ENCODE data around the gene PRM2.

PRM2 gene

DNA sequence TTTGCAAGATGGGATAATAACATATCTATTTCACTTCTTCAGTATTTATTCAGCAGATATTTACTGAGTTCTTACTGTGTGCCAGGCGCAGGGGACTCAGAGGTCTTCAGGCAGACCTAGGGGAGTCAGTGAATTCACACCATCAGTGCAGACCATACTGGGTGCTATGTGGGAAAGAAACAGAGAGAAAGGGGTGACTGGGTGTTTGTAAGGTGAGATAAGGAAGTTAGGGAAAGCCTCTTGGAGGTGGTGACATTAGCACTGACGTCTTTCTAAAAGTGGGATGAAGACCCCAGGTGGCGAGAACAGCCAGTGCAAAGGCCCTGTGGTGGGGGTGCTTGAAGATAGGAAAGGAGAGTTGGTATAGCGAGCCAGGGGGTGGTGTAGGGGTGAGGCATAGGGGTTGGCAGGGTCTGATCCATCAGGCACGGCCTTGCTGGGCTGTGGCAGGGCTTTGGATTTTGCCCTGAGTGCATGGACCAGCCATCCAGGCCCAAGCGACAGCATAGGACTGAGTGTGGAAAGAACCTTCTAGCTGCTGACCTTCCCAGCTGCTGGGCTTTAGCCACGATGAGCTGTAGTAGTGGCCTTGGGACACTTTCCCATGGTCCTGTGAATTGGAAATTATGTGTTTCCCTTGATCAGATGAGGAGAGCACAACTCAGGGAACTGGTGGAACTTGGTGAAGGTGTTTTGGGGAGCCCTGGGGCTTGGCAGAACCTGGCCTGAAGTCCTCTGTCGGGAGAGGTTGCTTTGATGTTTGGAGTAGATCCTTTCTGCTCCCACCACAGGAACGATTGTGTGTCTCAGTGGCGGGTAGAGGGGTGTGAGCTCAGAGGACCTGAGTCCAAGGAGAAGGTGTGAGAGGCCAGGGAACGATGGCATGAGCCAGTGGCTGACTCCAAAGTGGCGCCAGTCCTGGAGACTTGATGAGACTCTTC is 16.4 kb downstream of the PRM2 start:
- DNase-seq, result no peak

DNA sequence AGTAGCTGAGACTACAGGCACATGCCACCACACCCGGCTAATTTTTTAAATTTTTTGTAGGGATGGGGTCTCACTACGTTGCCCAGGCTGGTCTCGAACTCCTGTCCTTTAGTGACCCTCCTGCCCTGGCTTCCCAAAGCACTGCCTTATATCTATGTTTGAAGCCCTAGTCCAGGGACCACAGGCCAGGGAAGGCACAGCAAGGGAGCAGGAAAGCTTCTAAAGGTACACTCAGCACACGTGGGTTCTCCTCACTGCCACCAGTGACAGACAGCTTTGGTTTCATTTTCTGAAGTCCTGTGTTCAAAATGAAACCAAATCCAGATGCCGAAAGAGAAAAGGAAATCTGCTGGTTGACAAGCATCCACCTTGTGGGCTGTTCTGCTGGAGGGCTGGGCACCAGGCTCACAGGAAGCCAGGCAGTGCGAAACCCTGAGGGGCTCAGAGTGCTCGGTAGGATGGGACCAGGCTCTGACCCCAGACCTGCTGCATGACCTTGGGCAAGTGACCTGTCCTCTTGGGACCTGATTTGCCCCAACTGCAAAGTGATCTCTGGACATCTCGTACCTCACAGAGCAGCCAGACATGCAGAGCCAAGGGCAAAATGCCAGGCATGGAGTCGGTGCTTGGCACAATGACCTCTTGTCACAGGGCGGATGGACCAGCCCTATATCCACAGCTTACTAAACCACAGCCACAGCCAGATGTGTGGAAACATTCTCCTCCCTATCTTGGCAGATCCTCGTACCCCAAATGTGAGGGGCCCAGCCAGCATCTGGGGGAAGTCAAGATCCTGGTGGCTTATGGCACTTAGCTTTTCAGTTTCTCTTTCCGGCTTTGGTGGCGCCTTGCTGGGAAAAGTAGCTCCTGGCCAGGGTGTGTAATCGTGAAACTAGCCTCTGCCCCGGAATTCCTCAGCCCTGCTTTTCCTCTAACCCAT is 17.5 kb downstream of the PRM2 start:
- DNase-seq, result no peak

DNA sequence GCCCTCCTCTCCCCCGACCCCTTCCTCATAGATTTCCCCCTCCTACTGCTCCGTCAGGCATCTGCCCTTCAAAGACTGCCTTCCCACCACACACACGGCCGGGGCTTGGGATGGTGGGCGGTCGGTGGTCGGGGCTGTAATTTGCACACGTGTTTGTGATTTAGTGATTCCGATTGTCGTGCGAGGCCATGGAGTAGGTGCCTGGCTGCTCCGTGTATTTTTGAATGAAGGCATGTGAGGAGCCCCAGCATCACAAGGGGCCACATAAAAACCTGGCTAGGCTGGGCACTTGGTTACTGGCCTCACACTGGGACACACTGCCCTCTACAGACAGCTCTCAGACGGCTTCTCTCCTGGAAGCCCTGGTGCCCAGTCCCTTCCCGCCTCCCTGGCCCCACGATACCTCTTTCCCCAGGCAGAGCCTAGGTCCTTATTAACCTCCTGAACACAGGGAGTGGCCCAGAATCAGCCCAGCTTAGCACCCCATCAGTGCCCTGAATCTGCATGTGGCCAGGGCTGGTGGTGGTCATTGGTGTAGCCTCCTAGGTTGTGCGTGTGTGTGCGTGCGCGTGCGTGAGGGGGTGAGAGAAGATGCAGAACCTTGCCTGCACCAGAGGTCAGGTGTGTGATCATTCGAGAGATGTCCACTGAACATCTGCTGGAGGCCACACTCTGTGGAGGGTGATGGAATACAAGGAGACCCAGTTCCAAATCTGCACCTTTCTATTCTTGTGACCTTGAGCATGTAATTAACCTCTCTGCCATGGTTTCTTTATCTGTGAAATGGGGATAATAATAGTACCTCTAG is 18.9 kb downstream of the PRM2 start:
- DNase-seq, result peak; percentile 61 to 82 (median 74)

DNA sequence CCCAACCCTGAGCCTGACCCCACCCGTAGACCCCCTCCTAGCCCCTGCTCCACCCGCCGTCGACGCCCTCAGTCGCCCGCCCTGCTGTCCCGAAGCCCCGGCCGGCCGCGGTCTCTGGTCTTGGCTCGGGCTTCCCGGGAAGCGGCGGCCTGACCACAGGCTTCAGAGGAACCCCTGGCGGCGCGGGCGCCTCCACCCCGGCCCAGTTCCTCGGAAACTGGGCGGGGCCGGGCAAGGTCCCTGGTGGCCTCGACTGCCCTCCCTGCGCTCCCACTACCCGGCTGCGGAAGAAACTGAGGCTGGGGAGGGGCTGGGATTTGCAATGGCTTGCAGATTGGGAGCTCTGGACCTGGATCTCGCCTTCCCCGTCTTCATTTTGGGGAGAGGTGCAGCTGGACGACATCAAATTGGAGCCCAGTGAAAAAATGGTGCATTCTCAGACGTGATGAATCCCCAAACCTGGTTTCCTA is 19.6 kb downstream of the PRM2 start:
- peak; percentile 40 to 67 (median 60) for DNase-seq

DNA sequence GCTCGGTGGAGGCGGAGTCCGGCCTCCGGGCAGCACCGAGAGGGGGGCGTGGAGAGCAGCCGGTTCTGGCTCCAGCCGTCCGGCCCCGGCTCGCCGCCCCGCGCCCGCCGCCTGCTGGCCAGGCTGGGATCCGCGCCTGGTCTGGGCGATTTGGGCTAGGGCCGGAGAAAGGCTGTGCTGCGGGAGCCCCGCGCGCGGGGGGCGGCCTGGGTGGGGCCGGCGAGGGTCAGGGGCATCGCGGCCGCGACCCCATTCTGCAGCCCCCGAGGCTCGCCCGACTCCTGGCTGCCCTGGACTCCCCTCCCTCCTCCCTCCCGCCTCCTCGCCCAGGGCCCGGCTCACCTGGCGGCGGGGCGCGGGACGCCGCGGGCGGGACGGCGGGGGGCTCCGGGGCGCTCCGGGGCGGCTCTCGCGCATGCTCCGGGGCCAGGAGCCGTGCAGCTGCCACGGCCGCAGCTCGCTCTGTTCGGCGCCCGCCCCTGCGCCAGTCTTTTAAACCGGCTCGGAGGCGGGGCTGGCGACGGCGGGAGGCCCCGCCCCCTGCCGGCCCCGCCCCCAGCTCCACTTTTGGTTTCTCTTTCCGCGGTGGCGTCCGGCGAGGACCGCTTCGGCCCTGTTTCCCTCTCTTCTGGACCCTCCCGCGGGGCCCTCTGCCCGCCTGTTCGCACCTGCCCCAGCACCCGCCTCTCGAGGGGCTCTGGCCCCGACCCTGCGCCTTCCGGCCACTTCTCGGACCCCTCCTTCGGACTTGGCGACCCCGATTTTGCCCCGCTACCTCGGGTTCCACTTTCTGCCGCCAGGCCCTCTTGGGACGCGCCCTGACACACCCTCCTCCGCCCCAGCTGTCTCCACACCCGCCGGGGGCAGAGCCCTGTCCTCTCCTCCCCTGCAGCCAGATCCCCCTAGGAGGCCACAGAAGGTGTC is 20.3 kb downstream of the PRM2 start, which contains the start of gene SOCS1:
SOCS1 (minus strand) TSS at position 468 of the 924 bp plus-strand sequence. CDS start 726 bp downstream, outside the sequence.
- DNase-seq, result peak; percentile 81 to 84 (median 83)

DNA sequence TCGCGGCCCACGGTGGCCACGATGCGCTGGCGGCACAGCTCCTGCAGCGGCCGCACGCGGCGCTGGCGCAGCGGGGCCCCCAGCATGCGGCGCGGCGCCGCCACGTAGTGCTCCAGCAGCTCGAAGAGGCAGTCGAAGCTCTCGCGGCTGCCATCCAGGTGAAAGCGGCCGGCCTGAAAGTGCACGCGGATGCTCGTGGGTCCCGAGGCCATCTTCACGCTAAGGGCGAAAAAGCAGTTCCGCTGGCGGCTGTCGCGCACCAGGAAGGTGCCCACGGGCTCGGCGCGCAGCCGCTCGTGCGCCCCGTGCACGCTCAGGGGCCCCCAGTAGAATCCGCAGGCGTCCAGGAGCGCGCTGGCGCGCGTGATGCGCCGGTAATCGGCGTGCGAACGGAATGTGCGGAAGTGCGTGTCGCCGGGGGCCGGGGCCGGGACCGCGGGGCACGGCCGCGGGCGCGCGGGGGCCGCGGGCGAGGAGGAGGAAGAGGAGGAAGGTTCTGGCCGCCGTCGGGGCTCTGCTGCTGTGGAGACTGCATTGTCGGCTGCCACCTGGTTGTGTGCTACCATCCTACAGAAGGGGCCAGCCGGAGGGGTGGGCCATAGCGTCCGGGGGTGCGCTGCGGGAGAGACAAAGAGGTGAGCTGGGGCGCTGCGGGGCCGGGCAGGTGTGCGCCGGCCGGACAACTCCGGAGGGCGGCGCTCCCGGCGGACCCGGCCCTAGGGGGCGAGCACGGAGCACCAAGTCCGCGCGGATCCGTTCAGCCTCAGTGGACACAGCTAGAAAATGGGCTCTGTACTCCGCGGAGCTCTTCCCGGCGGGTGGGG is 21.2 kb downstream of the PRM2 start:
- peak; percentile 46 to 71 (median 51) for DNase-seq

DNA sequence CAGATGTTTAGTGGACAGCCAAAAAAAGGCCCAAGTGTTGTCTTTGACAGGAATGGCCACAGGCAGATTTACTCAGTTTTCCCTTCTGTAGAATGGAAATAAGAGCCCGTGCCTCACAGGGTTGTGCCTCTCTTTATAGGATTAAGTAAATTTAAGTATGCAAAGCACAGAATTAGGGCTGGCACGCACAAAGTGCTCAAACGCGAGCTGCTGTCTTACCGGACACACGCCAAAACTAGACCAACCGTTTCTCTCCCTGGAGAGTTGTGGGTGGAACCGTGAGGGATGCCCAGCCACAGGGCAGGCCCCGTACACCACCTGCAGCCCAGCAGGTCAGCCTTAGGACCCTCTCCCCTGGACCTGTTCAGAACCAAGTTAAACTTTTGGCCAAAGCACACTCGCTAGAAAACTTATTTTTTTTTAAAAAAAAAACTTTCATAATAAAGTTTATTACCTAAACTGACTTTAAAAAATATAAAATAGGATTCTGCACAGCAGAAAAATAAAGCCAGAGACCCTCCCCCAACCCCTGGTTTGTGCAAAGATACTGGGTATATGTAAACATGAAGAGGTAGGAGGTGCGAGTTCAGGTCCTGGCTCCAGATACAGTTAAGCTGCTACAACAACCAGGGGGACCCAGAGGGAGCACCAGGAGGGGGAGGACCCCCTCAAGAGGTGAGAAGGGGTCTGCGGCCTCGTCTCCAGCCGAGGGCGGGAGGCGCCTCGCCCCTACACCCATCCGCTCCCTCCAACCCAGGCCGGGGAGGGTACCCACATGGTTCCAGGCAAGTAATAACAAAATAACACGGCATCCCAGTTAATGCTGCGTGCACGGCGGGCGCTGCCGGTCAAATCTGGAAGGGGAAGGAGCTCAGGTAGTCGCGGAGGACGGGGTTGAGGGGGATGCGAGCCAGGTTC is 22.0 kb downstream of the PRM2 start:
- no peak for DNase-seq

DNA sequence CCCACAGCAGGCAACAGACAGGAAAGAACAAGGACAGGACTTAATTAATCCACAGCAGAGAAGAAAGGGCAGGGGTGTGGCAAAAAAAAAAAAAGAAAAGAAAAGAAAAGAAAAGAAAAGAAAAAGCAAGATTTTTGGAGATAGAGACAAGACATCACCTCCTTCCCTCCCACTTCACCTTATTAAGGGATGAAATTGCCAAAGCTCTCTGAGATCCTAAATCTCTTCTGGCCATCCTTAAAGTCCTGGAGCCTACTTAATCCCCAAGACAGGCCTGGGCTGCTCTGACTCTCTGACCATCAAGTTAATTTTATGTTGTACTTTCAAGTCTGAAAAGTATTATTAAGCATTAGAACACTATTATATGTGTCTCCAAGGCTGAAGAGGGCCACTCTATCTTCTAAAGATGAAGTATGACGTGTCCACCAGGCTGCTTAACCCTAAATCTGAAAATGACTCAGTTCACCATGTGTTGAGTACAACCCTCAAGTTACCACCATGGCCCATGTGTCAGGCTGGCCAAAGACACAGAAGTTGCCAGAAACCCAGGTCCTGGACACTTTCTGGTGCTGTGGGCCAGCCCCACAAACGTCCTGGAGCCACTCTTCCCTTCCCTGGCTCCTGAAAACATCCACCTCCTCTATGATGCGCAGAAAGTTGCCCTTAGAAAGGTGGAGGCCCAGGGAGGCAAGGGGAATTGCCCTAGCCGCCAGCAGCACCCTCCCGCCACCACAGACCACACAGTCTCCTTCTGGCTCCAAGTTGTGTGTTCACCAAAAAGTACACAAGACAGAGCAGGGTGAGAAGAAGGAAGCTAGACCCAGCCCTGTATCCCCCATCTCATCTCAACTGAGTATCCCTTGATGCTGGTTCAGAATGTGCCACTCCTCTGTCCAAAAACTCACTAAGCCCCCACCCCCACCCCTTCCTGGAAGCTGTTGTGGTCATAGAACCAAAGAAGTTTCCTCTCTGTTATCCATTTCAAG is 23.0 kb downstream of the PRM2 start:
- DNase-seq, result no peak

DNA sequence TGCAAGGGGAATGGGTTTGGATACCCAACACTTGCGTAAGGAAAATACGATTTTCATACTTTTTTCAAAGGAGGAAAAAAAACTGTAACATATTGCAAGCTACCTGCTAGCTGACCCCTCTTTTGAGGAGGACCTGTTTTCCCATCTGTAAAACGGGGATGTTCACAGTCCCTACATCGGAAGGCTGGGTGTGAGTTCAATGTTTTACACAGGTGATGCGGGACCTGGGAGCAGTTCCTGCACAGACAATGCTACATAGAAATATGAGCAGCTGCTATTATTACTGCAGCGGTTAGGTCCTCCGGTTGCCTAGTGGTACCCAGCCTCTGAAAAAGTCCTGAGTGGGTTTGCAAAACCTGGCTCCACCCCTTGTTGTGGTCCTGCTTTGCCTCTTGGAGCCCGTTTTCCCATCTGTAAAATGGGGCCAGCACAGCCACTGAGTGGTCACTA is 23.8 kb downstream of the PRM2 start:
- no peak for DNase-seq

DNA sequence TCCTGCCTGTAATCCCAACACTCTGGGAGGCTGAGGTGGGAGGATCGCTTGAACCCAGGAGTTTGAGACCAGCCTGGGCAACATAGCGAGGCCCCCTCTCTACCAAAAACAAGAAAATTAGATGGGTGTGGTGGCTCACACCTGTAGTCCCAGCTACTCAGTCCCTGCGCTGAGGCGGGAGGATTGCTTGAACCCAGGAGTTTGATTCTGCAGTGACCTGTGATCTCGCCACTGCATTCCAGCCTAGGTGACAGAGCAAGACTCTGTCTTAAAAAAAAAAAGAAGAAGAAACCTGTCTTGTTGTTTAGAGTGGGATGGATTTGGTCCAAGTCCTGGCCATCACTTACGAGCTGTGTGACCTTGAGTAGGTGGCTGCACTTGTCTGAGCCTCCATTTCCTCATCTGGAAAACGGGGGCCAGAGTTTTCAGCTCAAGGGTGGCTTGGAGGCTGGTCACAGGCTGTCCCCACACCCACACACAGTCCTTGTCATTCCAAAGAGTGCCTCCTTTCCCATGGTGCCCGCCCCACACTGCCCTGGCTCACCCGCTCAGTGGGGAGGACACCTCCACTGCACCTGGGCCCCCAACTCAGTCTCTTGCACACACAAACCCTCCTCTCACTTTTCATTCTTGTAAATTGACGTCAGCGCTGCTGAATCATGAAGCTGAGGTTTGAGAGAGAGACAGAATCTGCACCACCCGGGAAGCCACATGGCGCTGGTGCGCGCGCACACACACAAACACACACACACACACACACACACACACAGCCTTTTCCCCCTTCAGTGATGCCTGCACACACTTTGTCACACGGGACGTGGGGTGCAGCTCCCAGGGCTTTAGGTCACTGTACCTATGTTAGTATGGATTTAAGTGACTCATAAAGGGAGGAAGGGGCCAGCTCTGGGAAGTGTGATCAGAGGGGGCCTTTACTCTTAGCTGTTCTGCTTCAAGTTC is 24.5 kb downstream of the PRM2 start:
- DNase-seq, result no peak

DNA sequence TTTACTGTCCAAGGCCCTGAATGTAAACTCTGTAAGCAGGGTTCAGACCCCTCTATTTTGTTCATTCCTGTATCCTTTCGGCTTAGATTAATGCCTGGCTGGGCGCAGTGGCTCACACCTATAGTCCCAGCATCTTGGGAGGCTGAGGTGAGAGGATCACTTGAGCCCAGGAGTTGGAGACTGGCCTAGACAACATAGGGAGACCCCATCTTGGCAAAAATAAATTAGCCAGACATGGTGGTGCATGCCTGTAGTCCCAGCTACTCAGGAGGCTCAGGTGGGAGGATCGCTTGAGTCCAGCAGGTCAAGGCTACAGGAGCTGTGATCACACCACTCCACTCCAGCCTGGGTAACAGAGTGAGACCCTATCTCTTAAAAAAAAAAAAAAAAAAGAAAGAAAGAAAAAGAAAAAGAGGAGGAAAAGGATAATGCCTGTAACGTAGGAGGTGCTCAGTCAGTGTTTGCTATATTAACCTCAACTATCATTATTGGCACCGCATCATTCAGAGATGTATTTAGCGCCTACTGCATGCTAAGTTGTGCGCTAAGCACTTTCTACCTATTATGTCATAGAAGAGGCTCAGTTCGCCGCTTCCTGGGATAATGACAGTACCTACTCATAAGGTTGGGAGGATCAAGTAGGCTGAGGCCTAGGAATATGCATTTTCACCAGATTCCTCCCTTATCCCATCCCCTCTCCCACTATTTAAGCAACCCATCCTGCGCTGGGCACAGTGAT is 25.3 kb downstream of the PRM2 start:
- DNase-seq, result no peak

DNA sequence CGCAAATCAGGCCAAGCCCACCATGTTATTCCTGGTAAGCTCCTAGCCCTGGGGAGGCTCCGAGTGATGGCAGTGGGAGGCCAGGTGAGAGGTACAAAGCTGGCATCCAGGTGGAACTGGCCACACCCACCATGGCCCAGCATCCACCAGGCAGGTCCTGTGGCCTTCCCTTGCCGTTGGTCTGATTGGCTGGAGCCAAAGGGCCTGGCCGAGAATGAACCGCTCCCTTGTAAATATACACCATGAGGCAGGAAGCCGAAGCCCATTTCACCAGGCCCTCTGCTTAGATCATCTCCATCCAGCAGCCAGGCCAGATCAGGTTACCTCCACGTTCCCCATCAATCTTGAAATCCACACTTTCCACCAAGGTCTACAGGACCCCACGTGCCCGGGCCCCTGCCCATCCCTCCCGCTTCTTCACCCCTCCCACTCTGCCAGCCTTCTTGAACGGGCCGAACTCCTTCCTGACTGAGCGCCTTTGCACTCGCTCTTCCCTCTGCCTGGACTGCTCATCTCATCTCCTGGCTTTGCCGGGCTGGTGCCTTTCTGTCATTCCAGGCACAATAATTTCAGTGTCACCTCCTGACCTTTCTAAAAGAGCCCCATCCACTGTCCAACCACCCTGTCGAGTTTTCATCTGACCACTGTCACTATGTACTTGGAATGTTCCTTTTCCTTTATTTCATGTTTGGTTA is 26.0 kb downstream of the PRM2 start:
- DNase-seq, result peak in 1 of 3 experiments; percentile 51

DNA sequence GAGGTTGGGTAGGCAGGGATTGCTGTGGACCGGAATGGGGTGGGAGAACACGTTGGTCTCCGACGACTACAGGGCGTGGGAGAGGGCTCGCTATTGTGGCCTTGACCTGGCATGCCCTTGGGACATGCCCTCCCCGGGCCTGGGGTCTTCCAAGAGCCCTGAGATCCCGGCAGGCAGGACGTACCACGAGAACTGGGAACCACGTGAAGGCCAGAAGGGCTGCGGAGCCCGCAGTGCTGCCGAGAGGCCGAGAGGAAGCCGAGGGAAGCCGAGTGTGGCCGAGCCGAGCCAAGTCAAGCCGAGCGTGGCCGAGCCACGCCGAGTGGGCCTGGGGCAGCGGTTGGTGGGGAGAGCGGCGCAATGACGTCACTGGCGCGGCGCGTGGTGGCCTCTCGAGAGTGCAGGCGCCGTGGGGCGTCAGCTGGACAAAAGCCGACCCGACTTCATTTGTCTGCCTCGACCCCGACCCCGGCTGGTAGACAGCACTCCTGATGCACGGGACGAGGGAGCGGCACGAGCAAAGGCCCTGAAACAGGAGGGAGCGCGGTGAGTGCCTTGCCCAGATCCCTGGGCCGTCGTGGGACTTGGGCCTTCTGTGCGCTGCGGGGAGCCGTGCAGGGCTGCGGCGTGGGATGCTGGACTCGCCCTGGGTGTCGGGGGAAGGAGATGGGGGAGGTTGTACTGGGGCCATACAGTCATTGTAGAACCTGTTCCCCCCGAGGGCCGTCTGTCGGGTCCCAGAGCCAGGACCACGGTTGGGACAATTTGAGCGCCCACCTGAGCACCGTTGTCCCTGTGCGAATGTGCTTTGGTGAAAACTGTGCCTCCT is 26.8 kb downstream of the PRM2 start:
- DNase-seq, result no peak

DNA sequence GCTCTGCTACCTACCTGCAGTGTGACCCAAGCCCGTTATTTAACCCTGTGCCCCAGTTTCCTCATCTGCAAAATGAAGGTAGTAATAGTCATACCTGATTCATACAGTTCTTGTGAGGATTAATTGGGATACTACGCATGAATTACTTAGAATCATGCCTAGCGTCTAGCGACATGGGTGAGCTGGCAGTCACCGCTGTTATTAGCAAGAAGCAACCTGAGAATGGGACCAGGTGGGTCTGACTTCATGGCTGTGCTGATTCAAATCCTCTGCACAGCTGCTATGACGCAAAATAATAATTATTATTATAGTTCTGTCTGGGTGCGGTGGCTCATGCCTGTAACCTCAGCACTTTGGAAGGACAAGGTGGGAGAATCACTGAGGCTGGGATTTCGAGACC is 28.1 kb downstream of the PRM2 start:
- DNase-seq, result peak in 1 of 3 experiments; percentile 3
